ENCODE data around the gene KCNK7. TPM values are rescaled to one million over a fixed set of nuclear protein-coding genes. Genes with fewer than 3 reads are reported as not detected.

KCNK7 gene
- total and polyA plus RNA-seq, 2 experiments from 2014 or later, result 0.60 TPM; not detected in 1

DNA sequence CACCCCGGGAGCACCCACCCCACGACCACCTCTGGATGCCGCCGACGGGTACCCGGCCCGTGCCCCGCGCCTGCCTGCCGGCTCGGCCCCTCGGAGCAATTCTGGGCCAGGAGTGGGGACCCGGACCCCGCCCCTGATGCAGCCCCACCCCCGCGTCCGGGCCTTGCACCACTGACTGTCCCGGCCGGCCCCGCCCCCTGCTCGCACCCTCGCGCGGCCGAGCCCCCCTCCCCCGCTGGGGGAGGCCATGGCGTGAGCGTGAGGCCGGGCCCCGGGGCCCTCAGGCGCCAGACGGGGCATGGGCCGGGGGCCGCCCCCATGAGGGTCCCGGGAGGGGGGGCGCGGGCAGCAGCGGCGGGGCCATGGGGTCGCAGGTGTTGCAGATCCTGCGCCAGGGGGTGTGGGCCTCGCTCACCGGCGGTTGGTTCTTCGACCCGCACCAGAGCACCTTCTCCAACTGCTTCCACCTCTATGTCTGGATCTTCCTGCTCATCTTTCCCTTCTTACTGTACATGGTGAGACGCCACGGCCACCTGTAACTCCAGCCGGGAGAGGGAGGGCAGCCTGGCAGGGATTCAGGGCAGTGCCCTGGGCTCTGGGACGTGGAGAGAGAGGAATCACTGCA is 20.5 kb upstream of the KCNK7 start:
- Histone ChIP-seq H3K4me2 (peak overlapping the region; percentile 97), H2AFZ (no peak overlapping the region), H3F3A (replicated peaks; ENCODE audit: low read depth) (peaks cover 7% of the 10 kb centered on the region), H3K79me2 (replicated peaks; ENCODE audit: insufficient read depth) (peaks cover 28% of the 10 kb centered on the region), H3K4me1 (ENCODE audit: insufficient read depth) (peaks cover 14% of the 10 kb centered on the region; the same call in 1 of the 2 replicates), H3K36me3 (ENCODE audit: insufficient read depth) (no peaks in the 10 kb centered on the region; the same call in 1 of the 2 replicates), H3K27me3 (ENCODE audit: insufficient read depth) (no peaks in the 10 kb centered on the region), H3K4me3 (peak overlapping the region; percentile 58), H3K9me2 (ENCODE audit: insufficient read depth) (no peaks in the 10 kb centered on the region), H4K20me1 (replicated peaks; ENCODE audit: insufficient read depth) (peaks cover 14% of the 10 kb centered on the region), H3K27ac (ENCODE audit: low read depth) (0 out of 2 replicates have a peak overlapping the region, but pooled peaks have one; percentile 50)
- peaks cover 26% of the 10 kb centered on the region for H3K27me3 Mint-ChIP-seq (ENCODE audit: insufficient read depth, low read depth, poor library complexity)
- peak; percentile 10 for ATAC-seq
- H3K4me3 Mint-ChIP-seq, result peak overlapping the region; percentile 94
- H3K4me1 Mint-ChIP-seq, result peaks cover 16% of the 10 kb centered on the region
- H3K9me3 Mint-ChIP-seq, result no peaks in the 10 kb centered on the region; the same call in 2 of the 3 replicates
- TF ChIP-seq NANOG (IDR thresholded peaks at IDR 0.05; ENCODE audit: borderline replicate concordance) (no peak), EZH2 (IDR thresholded peaks at IDR 0.05; ENCODE audit: low read depth, unreplicated experiment) (no peak), JUNB (IDR thresholded peaks at IDR 0.05; ENCODE audit: unreplicated experiment) (no peak), CREB1 (CRISPR knock-in tag; IDR thresholded peaks at IDR 0.05; ENCODE audit: low read depth) (no peak), EZH2phosphoT487 (IDR thresholded peaks at IDR 0.05; ENCODE audit: unreplicated experiment) (no peak), STAT1 (IDR thresholded peaks at IDR 0.05; ENCODE audit: unreplicated experiment) (no peak), ZNF331 (CRISPR knock-in tag; IDR thresholded peaks at IDR 0.05; ENCODE audit: low read depth) (no peak), POLR2AphosphoS5 (IDR thresholded peaks at IDR 0.05; ENCODE audit: low read depth) (no peak), ZNF114 (CRISPR knock-in tag; IDR thresholded peaks at IDR 0.05) (no peak)
- TF ChIP-seq, protein P1, sequence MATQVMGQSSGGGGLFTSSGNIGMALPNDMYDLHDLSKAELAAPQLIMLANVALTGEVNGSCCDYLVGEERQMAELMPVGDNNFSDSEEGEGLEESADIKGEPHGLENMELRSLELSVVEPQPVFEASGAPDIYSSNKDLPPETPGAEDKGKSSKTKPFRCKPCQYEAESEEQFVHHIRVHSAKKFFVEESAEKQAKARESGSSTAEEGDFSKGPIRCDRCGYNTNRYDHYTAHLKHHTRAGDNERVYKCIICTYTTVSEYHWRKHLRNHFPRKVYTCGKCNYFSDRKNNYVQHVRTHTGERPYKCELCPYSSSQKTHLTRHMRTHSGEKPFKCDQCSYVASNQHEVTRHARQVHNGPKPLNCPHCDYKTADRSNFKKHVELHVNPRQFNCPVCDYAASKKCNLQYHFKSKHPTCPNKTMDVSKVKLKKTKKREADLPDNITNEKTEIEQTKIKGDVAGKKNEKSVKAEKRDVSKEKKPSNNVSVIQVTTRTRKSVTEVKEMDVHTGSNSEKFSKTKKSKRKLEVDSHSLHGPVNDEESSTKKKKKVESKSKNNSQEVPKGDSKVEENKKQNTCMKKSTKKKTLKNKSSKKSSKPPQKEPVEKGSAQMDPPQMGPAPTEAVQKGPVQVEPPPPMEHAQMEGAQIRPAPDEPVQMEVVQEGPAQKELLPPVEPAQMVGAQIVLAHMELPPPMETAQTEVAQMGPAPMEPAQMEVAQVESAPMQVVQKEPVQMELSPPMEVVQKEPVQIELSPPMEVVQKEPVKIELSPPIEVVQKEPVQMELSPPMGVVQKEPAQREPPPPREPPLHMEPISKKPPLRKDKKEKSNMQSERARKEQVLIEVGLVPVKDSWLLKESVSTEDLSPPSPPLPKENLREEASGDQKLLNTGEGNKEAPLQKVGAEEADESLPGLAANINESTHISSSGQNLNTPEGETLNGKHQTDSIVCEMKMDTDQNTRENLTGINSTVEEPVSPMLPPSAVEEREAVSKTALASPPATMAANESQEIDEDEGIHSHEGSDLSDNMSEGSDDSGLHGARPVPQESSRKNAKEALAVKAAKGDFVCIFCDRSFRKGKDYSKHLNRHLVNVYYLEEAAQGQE (IDR thresholded peaks at IDR 0.05; ENCODE audit: unreplicated experiment), result no peak
- TF ChIP-seq, protein P2, sequence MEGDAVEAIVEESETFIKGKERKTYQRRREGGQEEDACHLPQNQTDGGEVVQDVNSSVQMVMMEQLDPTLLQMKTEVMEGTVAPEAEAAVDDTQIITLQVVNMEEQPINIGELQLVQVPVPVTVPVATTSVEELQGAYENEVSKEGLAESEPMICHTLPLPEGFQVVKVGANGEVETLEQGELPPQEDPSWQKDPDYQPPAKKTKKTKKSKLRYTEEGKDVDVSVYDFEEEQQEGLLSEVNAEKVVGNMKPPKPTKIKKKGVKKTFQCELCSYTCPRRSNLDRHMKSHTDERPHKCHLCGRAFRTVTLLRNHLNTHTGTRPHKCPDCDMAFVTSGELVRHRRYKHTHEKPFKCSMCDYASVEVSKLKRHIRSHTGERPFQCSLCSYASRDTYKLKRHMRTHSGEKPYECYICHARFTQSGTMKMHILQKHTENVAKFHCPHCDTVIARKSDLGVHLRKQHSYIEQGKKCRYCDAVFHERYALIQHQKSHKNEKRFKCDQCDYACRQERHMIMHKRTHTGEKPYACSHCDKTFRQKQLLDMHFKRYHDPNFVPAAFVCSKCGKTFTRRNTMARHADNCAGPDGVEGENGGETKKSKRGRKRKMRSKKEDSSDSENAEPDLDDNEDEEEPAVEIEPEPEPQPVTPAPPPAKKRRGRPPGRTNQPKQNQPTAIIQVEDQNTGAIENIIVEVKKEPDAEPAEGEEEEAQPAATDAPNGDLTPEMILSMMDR (conservative IDR thresholded peaks at IDR 0.05; ENCODE audit: low read depth in 2 of 2), result no peak
- TF ChIP-seq, protein P3, sequence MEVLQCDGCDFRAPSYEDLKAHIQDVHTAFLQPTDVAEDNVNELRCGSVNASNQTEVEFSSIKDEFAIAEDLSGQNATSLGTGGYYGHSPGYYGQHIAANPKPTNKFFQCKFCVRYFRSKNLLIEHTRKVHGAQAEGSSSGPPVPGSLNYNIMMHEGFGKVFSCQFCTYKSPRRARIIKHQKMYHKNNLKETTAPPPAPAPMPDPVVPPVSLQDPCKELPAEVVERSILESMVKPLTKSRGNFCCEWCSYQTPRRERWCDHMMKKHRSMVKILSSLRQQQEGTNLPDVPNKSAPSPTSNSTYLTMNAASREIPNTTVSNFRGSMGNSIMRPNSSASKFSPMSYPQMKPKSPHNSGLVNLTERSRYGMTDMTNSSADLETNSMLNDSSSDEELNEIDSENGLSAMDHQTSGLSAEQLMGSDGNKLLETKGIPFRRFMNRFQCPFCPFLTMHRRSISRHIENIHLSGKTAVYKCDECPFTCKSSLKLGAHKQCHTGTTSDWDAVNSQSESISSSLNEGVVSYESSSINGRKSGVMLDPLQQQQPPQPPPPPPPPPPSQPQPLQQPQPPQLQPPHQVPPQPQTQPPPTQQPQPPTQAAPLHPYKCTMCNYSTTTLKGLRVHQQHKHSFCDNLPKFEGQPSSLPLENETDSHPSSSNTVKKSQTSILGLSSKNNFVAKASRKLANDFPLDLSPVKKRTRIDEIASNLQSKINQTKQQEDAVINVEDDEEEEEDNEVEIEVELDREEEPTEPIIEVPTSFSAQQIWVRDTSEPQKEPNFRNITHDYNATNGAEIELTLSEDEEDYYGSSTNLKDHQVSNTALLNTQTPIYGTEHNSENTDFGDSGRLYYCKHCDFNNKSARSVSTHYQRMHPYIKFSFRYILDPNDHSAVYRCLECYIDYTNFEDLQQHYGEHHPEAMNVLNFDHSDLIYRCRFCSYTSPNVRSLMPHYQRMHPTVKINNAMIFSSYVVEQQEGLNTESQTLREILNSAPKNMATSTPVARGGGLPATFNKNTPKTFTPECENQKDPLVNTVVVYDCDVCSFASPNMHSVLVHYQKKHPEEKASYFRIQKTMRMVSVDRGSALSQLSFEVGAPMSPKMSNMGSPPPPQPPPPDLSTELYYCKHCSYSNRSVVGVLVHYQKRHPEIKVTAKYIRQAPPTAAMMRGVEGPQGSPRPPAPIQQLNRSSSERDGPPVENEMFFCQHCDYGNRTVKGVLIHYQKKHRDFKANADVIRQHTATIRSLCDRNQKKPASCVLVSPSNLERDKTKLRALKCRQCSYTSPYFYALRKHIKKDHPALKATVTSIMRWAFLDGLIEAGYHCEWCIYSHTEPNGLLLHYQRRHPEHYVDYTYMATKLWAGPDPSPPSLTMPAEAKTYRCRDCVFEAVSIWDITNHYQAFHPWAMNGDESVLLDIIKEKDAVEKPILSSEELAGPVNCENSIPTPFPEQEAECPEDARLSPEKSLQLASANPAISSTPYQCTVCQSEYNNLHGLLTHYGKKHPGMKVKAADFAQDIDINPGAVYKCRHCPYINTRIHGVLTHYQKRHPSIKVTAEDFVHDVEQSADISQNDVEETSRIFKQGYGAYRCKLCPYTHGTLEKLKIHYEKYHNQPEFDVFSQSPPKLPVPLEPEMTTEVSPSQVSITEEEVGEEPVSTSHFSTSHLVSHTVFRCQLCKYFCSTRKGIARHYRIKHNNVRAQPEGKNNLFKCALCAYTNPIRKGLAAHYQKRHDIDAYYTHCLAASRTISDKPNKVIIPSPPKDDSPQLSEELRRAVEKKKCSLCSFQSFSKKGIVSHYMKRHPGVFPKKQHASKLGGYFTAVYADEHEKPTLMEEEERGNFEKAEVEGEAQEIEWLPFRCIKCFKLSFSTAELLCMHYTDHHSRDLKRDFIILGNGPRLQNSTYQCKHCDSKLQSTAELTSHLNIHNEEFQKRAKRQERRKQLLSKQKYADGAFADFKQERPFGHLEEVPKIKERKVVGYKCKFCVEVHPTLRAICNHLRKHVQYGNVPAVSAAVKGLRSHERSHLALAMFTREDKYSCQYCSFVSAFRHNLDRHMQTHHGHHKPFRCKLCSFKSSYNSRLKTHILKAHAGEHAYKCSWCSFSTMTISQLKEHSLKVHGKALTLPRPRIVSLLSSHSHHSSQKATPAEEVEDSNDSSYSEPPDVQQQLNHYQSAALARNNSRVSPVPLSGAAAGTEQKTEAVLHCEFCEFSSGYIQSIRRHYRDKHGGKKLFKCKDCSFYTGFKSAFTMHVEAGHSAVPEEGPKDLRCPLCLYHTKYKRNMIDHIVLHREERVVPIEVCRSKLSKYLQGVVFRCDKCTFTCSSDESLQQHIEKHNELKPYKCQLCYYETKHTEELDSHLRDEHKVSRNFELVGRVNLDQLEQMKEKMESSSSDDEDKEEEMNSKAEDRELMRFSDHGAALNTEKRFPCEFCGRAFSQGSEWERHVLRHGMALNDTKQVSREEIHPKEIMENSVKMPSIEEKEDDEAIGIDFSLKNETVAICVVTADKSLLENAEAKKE (CRISPR knock-in tag; IDR thresholded peaks at IDR 0.05), result no peak
- TF ChIP-seq, protein P4, sequence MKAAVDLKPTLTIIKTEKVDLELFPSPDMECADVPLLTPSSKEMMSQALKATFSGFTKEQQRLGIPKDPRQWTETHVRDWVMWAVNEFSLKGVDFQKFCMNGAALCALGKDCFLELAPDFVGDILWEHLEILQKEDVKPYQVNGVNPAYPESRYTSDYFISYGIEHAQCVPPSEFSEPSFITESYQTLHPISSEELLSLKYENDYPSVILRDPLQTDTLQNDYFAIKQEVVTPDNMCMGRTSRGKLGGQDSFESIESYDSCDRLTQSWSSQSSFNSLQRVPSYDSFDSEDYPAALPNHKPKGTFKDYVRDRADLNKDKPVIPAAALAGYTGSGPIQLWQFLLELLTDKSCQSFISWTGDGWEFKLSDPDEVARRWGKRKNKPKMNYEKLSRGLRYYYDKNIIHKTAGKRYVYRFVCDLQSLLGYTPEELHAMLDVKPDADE (IDR thresholded peaks at IDR 0.05), result no peak
- H3K36me3 Mint-ChIP-seq (ENCODE audit: low read depth), result peaks cover 21% of the 10 kb centered on the region
- H3K27ac Mint-ChIP-seq, result peak overlapping the region; percentile 93
- DNase-seq (ENCODE audit: low spot score), result peak; percentile 57

Data from GM23338 (cell line).